IMR-90 (cell line): ENCODE results near the gene ADGRA3.

ENCODE experiments used
- BHLHE40 ChIP-seq: fragments of 150-350 bp; IDR thresholded peaks from 2 replicates; pipeline ENCODE4 v1.6.1; 2016; ENCODE audit warnings: mild to moderate bottlenecking, low read depth, low read length
- RFX5 ChIP-seq: IDR thresholded peaks from 2 replicates; pipeline ENCODE4 v1.8.0; 2012; ENCODE audit warnings: low read depth, mild to moderate bottlenecking, low read length, moderate library complexity

- TF ChIP-seq BHLHE40, result no peak
- TF ChIP-seq RFX5, result no peak
These were observed 95.6 kb downstream of the ADGRA3 start for GRCh38 chr4:22420291-22420690.
